DOHH2 (cell line): ENCODE results near the gene CDS2.

Experiments used
- H3F3A ChIP-seq: fragments of 200-600 bp; sonication (generic), shearing (Covaris generic); 2 replicates; pipeline ENCODE4 v1.6.0; 2016; ENCODE audit warnings: antibody characterized with exemption, mild to moderate bottlenecking; ENCODE audit not compliant: control insufficient read depth, insufficient read depth
- H3K27ac ChIP-seq: fragments of 200-600 bp; sonication (generic); 2 replicates; pipeline ENCODE4 v1.5.1; 2014; ENCODE audit warnings: low read depth, mild to moderate bottlenecking, low read length, moderate library complexity
- H3K27me3 ChIP-seq: fragments of 200-600 bp; sonication (generic); 2 replicates; pipeline ENCODE4 v1.6.1; 2014; ENCODE audit warnings: mild to moderate bottlenecking, low read length, mixed read lengths; ENCODE audit not compliant: control insufficient read depth
- H3K36me3 ChIP-seq: fragments of 200-600 bp; sonication (generic); 2 replicates; pipeline ENCODE4 v1.6.1; 2014; ENCODE audit warnings: mild to moderate bottlenecking, low read length, moderate library complexity, mixed read lengths; ENCODE audit not compliant: control insufficient read depth
- H3K4me1 ChIP-seq: fragments of 200-600 bp; sonication (generic); 2 replicates; pipeline ENCODE4 v1.6.1; 2014; ENCODE audit warnings: mild to moderate bottlenecking, low read length, mixed read lengths; ENCODE audit not compliant: control insufficient read depth
- H3K4me2 ChIP-seq: fragments of 200-600 bp; sonication (generic); 2 replicates; pipeline ENCODE4 v1.6.0; 2014; ENCODE audit warnings: mild to moderate bottlenecking, low read length, moderate library complexity
- H3K4me3 ChIP-seq: fragments of 200-600 bp; sonication (generic); 2 replicates; pipeline ENCODE4 v1.5.1; 2014; ENCODE audit warnings: mild to moderate bottlenecking, low read length, mixed read lengths
- H3K79me2 ChIP-seq: fragments of 200-600 bp; sonication (generic); 2 replicates; pipeline ENCODE4 v1.6.1; 2014; ENCODE audit warnings: mild to moderate bottlenecking, low read length, mixed read lengths; ENCODE audit not compliant: control insufficient read depth
- H3K9me2 ChIP-seq: fragments of 200-600 bp; sonication (generic); replicated peaks from 2 replicates; pipeline ENCODE4 v1.6.1; 2014; ENCODE audit warnings: mild to moderate bottlenecking, low read length, mixed read lengths; ENCODE audit not compliant: control insufficient read depth
- H3K9me3 ChIP-seq: fragments of 200-600 bp; sonication (generic); 2 replicates; pipeline ENCODE4 v1.6.1; 2014; ENCODE audit warnings: antibody characterized with exemption, low read length, mixed read lengths; ENCODE audit not compliant: control insufficient read depth, insufficient read depth
- H4K20me1 ChIP-seq: fragments of 200-600 bp; sonication (generic); 2 replicates; pipeline ENCODE4 v1.6.0; 2014; ENCODE audit warnings: low read depth, mild to moderate bottlenecking, antibody characterized with exemption, low read length, moderate library complexity; ENCODE audit not compliant: control insufficient read depth, insufficient read depth
- CTCF ChIP-seq: fragments of 200-600 bp; sonication (generic); IDR thresholded peaks from one replicate; pipeline ENCODE4 v1.5.1; 2014; ENCODE audit warnings: antibody characterized with exemption, mild to moderate bottlenecking, low read depth, low read length; ENCODE audit not compliant: poor library complexity, severe bottlenecking
- EZH2phosphoT487 ChIP-seq: fragments of 200-600 bp; sonication (generic); IDR thresholded peaks from 2 replicates; pipeline ENCODE4 v1.6.1; 2017; ENCODE audit warnings: borderline replicate concordance, mild to moderate bottlenecking, antibody characterized with exemption, low read length, moderate library complexity, mixed read lengths

Gene CDS2

GRCh38 chr20:5220321-5221060 lies 93.7 kb downstream of the CDS2 start:
- H4K20me1 ChIP-seq, result no peaks in the 10 kb centered on the region
- H3F3A ChIP-seq, result no peaks in the 10 kb centered on the region
- H3K4me2 ChIP-seq, result no peak overlapping the region
- H3K4me3 ChIP-seq, result no peak overlapping the region
- H3K9me3 ChIP-seq, result no peaks in the 10 kb centered on the region
- H3K27me3 ChIP-seq, result peaks cover 5% of the 10 kb centered on the region; the same call in 1 of the 2 replicates
- TF ChIP-seq EZH2phosphoT487 (no peak), CTCF (no peak)
- no peaks in the 10 kb centered on the region for H3K36me3 ChIP-seq
- H3K9me2 ChIP-seq, result no peaks in the 10 kb centered on the region
- no peaks in the 10 kb centered on the region for H3K79me2 ChIP-seq
- H3K4me1 ChIP-seq, result peaks cover 7% of the 10 kb centered on the region
- no peak overlapping the region for H3K27ac ChIP-seq

GRCh38 chr20:5221061-5221430 lies 94.2 kb downstream of the CDS2 start:
- H3F3A ChIP-seq, result no peaks in the 10 kb centered on the region
- H3K9me2 ChIP-seq, result no peaks in the 10 kb centered on the region
- no peak overlapping the region for H3K27ac ChIP-seq
- H3K9me3 ChIP-seq, result no peaks in the 10 kb centered on the region
- H3K36me3 ChIP-seq, result no peaks in the 10 kb centered on the region
- H3K4me2 ChIP-seq, result no peak overlapping the region
- no peak overlapping the region for H3K4me3 ChIP-seq
- peaks cover 1% of the 10 kb centered on the region for H3K4me1 ChIP-seq
- peaks cover 5% of the 10 kb centered on the region; the same call in 1 of the 2 replicates for H3K27me3 ChIP-seq
- H3K79me2 ChIP-seq, result no peaks in the 10 kb centered on the region
- no peaks in the 10 kb centered on the region for H4K20me1 ChIP-seq
- no peak for TF ChIP-seq EZH2phosphoT487
- no peak for TF ChIP-seq CTCF

GRCh38 chr20:5222919-5223634 lies 96.3 kb downstream of the CDS2 start:
- Histone ChIP-seq H3K4me3 (no peak overlapping the region), H3K79me2 (no peaks in the 10 kb centered on the region), H3K9me3 (no peaks in the 10 kb centered on the region), H3K4me1 (no peaks in the 10 kb centered on the region), H3K4me2 (no peak overlapping the region), H4K20me1 (no peaks in the 10 kb centered on the region), H3K9me2 (no peaks in the 10 kb centered on the region), H3K27ac (no peak overlapping the region), H3K36me3 (no peaks in the 10 kb centered on the region), H3K27me3 (peaks cover 5% of the 10 kb centered on the region; the same call in 1 of the 2 replicates), H3F3A (no peaks in the 10 kb centered on the region)
- peak; percentile 99 for TF ChIP-seq CTCF
- TF ChIP-seq EZH2phosphoT487, result no peak
